Liver (tissue), 3 donors: Measurements from ENCODE around the gene SUPT20H.

Experiments
- CTCF ChIP-seq: fragments of 150-350 bp; IDR thresholded peaks from 2 replicates; pipeline ENCODE4 v1.5.1; 2017; ENCODE audit warnings: improper control_type of control experiment, low read depth, low read length; ENCODE audit not compliant: missing input control
- SP1 ChIP-seq: IDR thresholded peaks from 2 replicates; pipeline ENCODE4 v1.6.1; 2018; ENCODE audit warnings: antibody characterized with exemption, mild to moderate bottlenecking
- ZBTB33 ChIP-seq: IDR thresholded peaks from 2 replicates; pipeline ENCODE4 v1.6.1; 2016; ENCODE audit warnings: antibody characterized with exemption
- donor health status: healthy.
- donor health status: healthy.

- no peak for TF ChIP-seq ZBTB33
- no peak for TF ChIP-seq CTCF
- no peak for TF ChIP-seq SP1
These were observed 99.9 kb downstream of the SUPT20H start for GRCh38 chr13:36959456-36960116.
